ENCODE results near the gene CEBPA. TPM values are rescaled to one million over a fixed set of nuclear protein-coding genes. Genes with fewer than 3 reads are reported as not detected.
A peak's percentile ranks its signal among the peaks of the same experiment; 100 is the strongest.

The CEBPA gene
- 100 to 1,000 TPM in 1 of 4 donors, 10 to 100 TPM in 3; 31.0 to 203 (median 58.2) TPM for polyA plus RNA-seq
- long read RNA-seq, donor 1, transcript CEBPA-201 (1 exons, 2,631 nt): major isoform, 711 of 711 reads
- long read RNA-seq, donor 1, partial matches to known transcripts: 0 of 711 reads
- long read RNA-seq, donor 1, other reads (novel, unspliced or antisense): 0 of 711 reads
- long read RNA-seq, donor 2, transcript CEBPA-201 (1 exons, 2,631 nt): major isoform, 93 of 93 reads
- long read RNA-seq, donor 2, partial matches to known transcripts: 0 of 93 reads
- long read RNA-seq, donor 2, other reads (novel, unspliced or antisense): 0 of 93 reads
- long read RNA-seq, donor 3, transcript CEBPA-201 (1 exons, 2,631 nt): major isoform, 334 of 334 reads
- long read RNA-seq, donor 3, partial matches to known transcripts: 0 of 334 reads
- long read RNA-seq, donor 3, other reads (novel, unspliced or antisense): 0 of 334 reads
- long read RNA-seq, donor 4, transcript CEBPA-201 (1 exons, 2,631 nt): major isoform, 8 of 8 reads
- long read RNA-seq, donor 4, partial matches to known transcripts: 0 of 8 reads
- long read RNA-seq, donor 4, other reads (novel, unspliced or antisense): 0 of 8 reads
- long read RNA-seq, donor 5, transcript CEBPA-201 (1 exons, 2,631 nt): major isoform, 187 of 187 reads
- long read RNA-seq, donor 5, partial matches to known transcripts: 0 of 187 reads
- long read RNA-seq, donor 5, other reads (novel, unspliced or antisense): 0 of 187 reads
- long read RNA-seq, donor 6, transcript CEBPA-201 (1 exons, 2,631 nt): major isoform, 258 of 258 reads
- long read RNA-seq, donor 6, partial matches to known transcripts: 0 of 258 reads
- long read RNA-seq, donor 6, other reads (novel, unspliced or antisense): 0 of 258 reads
- long read RNA-seq, donor 7, partial matches to known transcripts: 0 of 1 reads
- long read RNA-seq, donor 7, other reads (novel, unspliced or antisense): 0 of 1 reads
- long read RNA-seq, donor 8, partial matches to known transcripts: 0 of 4 reads
- long read RNA-seq, donor 8, other reads (novel, unspliced or antisense): 0 of 4 reads
- long read RNA-seq, donor 9, transcript CEBPA-201 (1 exons, 2,631 nt): major isoform, 56 of 70 reads
- long read RNA-seq, donor 9, partial matches to known transcripts: 14 of 70 reads
- long read RNA-seq, donor 9, other reads (novel, unspliced or antisense): 0 of 70 reads
- long read RNA-seq, donor 10, transcript CEBPA-201 (1 exons, 2,631 nt): major isoform, 187 of 187 reads
- long read RNA-seq, donor 10, partial matches to known transcripts: 0 of 187 reads
- long read RNA-seq, donor 10, other reads (novel, unspliced or antisense): 0 of 187 reads

GRCh38 chr19:33302175-33302973 is at the start of gene CEBPA:
Gene CEBPA, minus strand, starts transcription at chr19:33302534. Its CDS starts 120 bp downstream, at chr19:33302414.
- peak; percentile 89 to 97 for DNase-seq
- peaks cover 5 to 32% (median 8%) of the 10 kb centered on the region in 3 donors for H3K4me1 ChIP-seq (ENCODE audit: control insufficient read depth in 3 of 3, insufficient read depth in 2 of 3, low read depth in 1 of 3, low read length in 2 of 3)
- no peak for FAIRE-seq

GRCh38 chr19:33350538-33351309 is 48.4 kb upstream of the CEBPA start:
- H3K27ac ChIP-seq (ENCODE audit: low read depth in 1 of 3, low read length in 2 of 3): no peak overlapping the region
- no peak overlapping the region for H3K4me3 ChIP-seq (ENCODE audit: low read depth in 1 of 3, low read length in 3 of 3)
- WGBS, 3 donors: 79 to 92% (median 86%) methylated on average over 12 of the region's 12 CpGs
- FAIRE-seq (no peak), DNase-seq (no peak)
- peaks cover 0 to 3% of the 10 kb centered on the region in 2 donors for H3K9me3 ChIP-seq (ENCODE audit: control insufficient read depth in 2 of 2, insufficient read depth in 1 of 2, low read depth in 1 of 2, low read length in 1 of 2)
- H3K4me1 ChIP-seq (ENCODE audit: control insufficient read depth in 3 of 3, insufficient read depth in 2 of 3, low read depth in 1 of 3, low read length in 2 of 3): no peaks in the 10 kb centered on the region
- peaks cover 0 to 2% (median 0%) of the 10 kb centered on the region in 3 donors for H3K27me3 ChIP-seq (ENCODE audit: control insufficient read depth in 3 of 3, insufficient read depth in 3 of 3, low read length in 3 of 3)
- H3K36me3 ChIP-seq (ENCODE audit: control insufficient read depth in 3 of 3, insufficient read depth in 2 of 3, low read depth in 1 of 3, low read length in 3 of 3): no peaks in the 10 kb centered on the region

More at GRCh38 chr19:33302175-33302973, at the start of gene CEBPA:
- H3K27ac ChIP-seq (ENCODE audit: low read depth in 1 of 3, low read length in 2 of 3): peak within 1 kb of the TSS; percentile 86 to 97 (median 96)
- H3K27me3 ChIP-seq (ENCODE audit: control insufficient read depth in 3 of 3, insufficient read depth in 3 of 3, low read length in 3 of 3): peaks cover 0 to 10% (median 5%) of the 10 kb centered on the region in 3 donors
- peak within 1 kb of the TSS; percentile 58 to 98 (median 89) for H3K4me3 ChIP-seq (ENCODE audit: low read depth in 1 of 3, low read length in 3 of 3)
- peaks cover 0 to 35% (median 0%) of the 10 kb centered on the region in 3 donors for H3K36me3 ChIP-seq (ENCODE audit: control insufficient read depth in 3 of 3, insufficient read depth in 2 of 3, low read depth in 1 of 3, low read length in 3 of 3)
- 0% methylated on average over 55 to 111 of the region's 111 CpGs for WGBS, 3 donors
- no peaks in the 10 kb centered on the region for H3K9me3 ChIP-seq (ENCODE audit: control insufficient read depth in 2 of 2, insufficient read depth in 1 of 2, low read depth in 1 of 2, low read length in 1 of 2)

GRCh38 chr19:33349319-33350289 is 47.3 kb upstream of the CEBPA start:
- H3K4me1 ChIP-seq (ENCODE audit: control insufficient read depth in 3 of 3, insufficient read depth in 2 of 3, low read depth in 1 of 3, low read length in 2 of 3): no peaks in the 10 kb centered on the region
- no peak overlapping the region for H3K4me3 ChIP-seq (ENCODE audit: low read depth in 1 of 3, low read length in 3 of 3)
- DNase-seq (no peak), FAIRE-seq (no peak)
- H3K9me3 ChIP-seq (ENCODE audit: control insufficient read depth in 2 of 2, insufficient read depth in 1 of 2, low read depth in 1 of 2, low read length in 1 of 2): no peaks in the 10 kb centered on the region
- H3K27me3 ChIP-seq (ENCODE audit: control insufficient read depth in 3 of 3, insufficient read depth in 3 of 3, low read length in 3 of 3): peaks cover 0 to 2% (median 0%) of the 10 kb centered on the region in 3 donors
- no peaks in the 10 kb centered on the region for H3K36me3 ChIP-seq (ENCODE audit: control insufficient read depth in 3 of 3, insufficient read depth in 2 of 3, low read depth in 1 of 3, low read length in 3 of 3)
- no peak overlapping the region for H3K27ac ChIP-seq (ENCODE audit: low read depth in 1 of 3, low read length in 2 of 3)
- WGBS, 3 donors: 84 to 86% (median 84%) methylated on average over 12 of the region's 12 CpGs

GRCh38 chr19:33348301-33349010 is 46.1 kb upstream of the CEBPA start:
- Histone ChIP-seq H3K9me3 (ENCODE audit: control insufficient read depth in 2 of 2, insufficient read depth in 1 of 2, low read depth in 1 of 2, low read length in 1 of 2) (no peaks in the 10 kb centered on the region), H3K4me1 (ENCODE audit: control insufficient read depth in 3 of 3, insufficient read depth in 2 of 3, low read depth in 1 of 3, low read length in 2 of 3) (no peaks in the 10 kb centered on the region), H3K36me3 (ENCODE audit: control insufficient read depth in 3 of 3, insufficient read depth in 2 of 3, low read depth in 1 of 3, low read length in 3 of 3) (no peaks in the 10 kb centered on the region), H3K4me3 (ENCODE audit: low read depth in 1 of 3, low read length in 3 of 3) (no peak overlapping the region), H3K27ac (ENCODE audit: low read depth in 1 of 3, low read length in 2 of 3) (no peak overlapping the region), H3K27me3 (ENCODE audit: control insufficient read depth in 3 of 3, insufficient read depth in 3 of 3, low read length in 3 of 3) (peaks cover 0 to 2% (median 0%) of the 10 kb centered on the region in 3 donors)
- DNase-seq: no peak
- WGBS, 3 donors: 74 to 78% (median 77%) methylated on average over 12 of the region's 12 CpGs
- no peak for FAIRE-seq

- WGBS, 3 donors: 86 to 89% (median 88%) methylated on average over 10 of the region's 10 CpGs
- peaks cover 0 to 2% (median 0%) of the 10 kb centered on the region in 3 donors for H3K27me3 ChIP-seq (ENCODE audit: control insufficient read depth in 3 of 3, insufficient read depth in 3 of 3, low read length in 3 of 3)
- H3K4me1 ChIP-seq (ENCODE audit: control insufficient read depth in 3 of 3, insufficient read depth in 2 of 3, low read depth in 1 of 3, low read length in 2 of 3): no peaks in the 10 kb centered on the region
- H3K9me3 ChIP-seq (ENCODE audit: control insufficient read depth in 2 of 2, insufficient read depth in 1 of 2, low read depth in 1 of 2, low read length in 1 of 2): no peaks in the 10 kb centered on the region
- no peak overlapping the region for H3K27ac ChIP-seq (ENCODE audit: low read depth in 1 of 3, low read length in 2 of 3)
- H3K4me3 ChIP-seq (ENCODE audit: low read depth in 1 of 3, low read length in 3 of 3): no peak overlapping the region
- no peaks in the 10 kb centered on the region for H3K36me3 ChIP-seq (ENCODE audit: control insufficient read depth in 3 of 3, insufficient read depth in 2 of 3, low read depth in 1 of 3, low read length in 3 of 3)
- DNase-seq: no peak
- no peak for FAIRE-seq
Observed at GRCh38 chr19:33347300-33347699, 45.0 kb upstream of the CEBPA start.

- DNase-seq: no peak
Observed at GRCh38 chr19:33346665-33347064, 44.3 kb upstream of the CEBPA start.

More at GRCh38 chr19:33346665-33347064, 44.3 kb upstream of the CEBPA start:
- H3K27me3 ChIP-seq (ENCODE audit: control insufficient read depth in 3 of 3, insufficient read depth in 3 of 3, low read length in 3 of 3): peaks cover 0 to 2% (median 0%) of the 10 kb centered on the region in 3 donors
- FAIRE-seq: no peak
- no peaks in the 10 kb centered on the region for H3K4me1 ChIP-seq (ENCODE audit: control insufficient read depth in 3 of 3, insufficient read depth in 2 of 3, low read depth in 1 of 3, low read length in 2 of 3)
- H3K4me3 ChIP-seq (ENCODE audit: low read depth in 1 of 3, low read length in 3 of 3): no peak overlapping the region
- no peaks in the 10 kb centered on the region for H3K9me3 ChIP-seq (ENCODE audit: control insufficient read depth in 2 of 2, insufficient read depth in 1 of 2, low read depth in 1 of 2, low read length in 1 of 2)
- H3K27ac ChIP-seq (ENCODE audit: low read depth in 1 of 3, low read length in 2 of 3): no peak overlapping the region
- no peaks in the 10 kb centered on the region for H3K36me3 ChIP-seq (ENCODE audit: control insufficient read depth in 3 of 3, insufficient read depth in 2 of 3, low read depth in 1 of 3, low read length in 3 of 3)
